NT2/D1 (cell line): Measurements from ENCODE around the gene ATAD2B.
"Not testable (repeated sequence)": the region's sequence is repeated elsewhere in the genome, so short reads cannot be mapped to it uniquely, and the experiment has no call there.

Experiments used
- DNase-seq: peaks from one replicate; pipeline ENCODE4 v3.0.0-alpha.2; 2011; ENCODE audit warnings: low read depth, low spot score
- H3K27me3 ChIP-seq: 2 replicates; pipeline ENCODE4 v1.6.0; 2011; ENCODE audit warnings: mild to moderate bottlenecking; ENCODE audit not compliant: insufficient read length, insufficient read depth
- H3K36me3 ChIP-seq: 2 replicates; pipeline ENCODE4 v1.6.1; 2011; ENCODE audit warnings: mild to moderate bottlenecking, low read length, mixed read lengths; ENCODE audit not compliant: insufficient read depth, insufficient read length
- H3K4me1 ChIP-seq: 2 replicates; pipeline ENCODE4 v1.5.1; 2011; ENCODE audit not compliant: insufficient read depth, insufficient read length
- H3K4me3 ChIP-seq: 2 replicates; pipeline ENCODE4 v1.5.1; 2011; ENCODE audit warnings: low read depth; ENCODE audit not compliant: insufficient read length
- H3K9ac ChIP-seq: 2 replicates; pipeline ENCODE4 v1.6.0; 2011; ENCODE audit warnings: low read depth; ENCODE audit not compliant: insufficient read length
- H3K9me3 ChIP-seq: 2 replicates; pipeline ENCODE4 v1.5.1; 2011; ENCODE audit warnings: mild to moderate bottlenecking, low read length; ENCODE audit not compliant: insufficient read depth
- SUZ12 ChIP-seq: IDR thresholded peaks from 2 replicates; pipeline ENCODE4 v1.6.1; 2011; ENCODE audit not compliant: insufficient read length, insufficient read depth; ENCODE audit errors: extremely low read depth
- YY1 ChIP-seq: IDR thresholded peaks from 2 replicates; pipeline ENCODE4 v1.6.1; 2011; ENCODE audit not compliant: insufficient read length, insufficient read depth
- ZNF274 ChIP-seq: IDR thresholded peaks from 2 replicates; pipeline ENCODE4 v1.6.1; 2011; ENCODE audit warnings: mild to moderate bottlenecking, low read depth, low read length

Gene ATAD2B

DNA sequence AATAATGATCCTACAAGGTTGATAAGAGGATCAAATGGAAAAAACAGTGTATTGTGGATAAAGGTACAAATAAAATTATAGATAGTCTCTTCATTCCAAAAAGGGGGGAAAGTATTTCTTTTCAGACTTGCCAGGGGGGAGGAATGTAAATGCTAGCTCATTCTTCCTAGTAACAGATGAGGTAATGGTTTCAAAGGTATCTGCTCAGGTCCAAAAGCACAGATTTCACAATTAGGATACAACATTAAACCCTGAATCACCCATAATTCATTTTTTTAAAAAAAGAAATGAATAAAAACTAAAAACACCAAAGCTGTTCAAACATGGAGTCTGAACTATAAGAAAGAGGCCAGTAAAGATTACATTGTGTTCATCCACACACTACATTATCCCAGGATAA is 142.0 kb downstream of the ATAD2B start:
- H3K36me3 ChIP-seq, result no peaks in the 10 kb centered on the region
- no peak overlapping the region for H3K4me3 ChIP-seq
- TF ChIP-seq YY1, result no peak
- no peak for TF ChIP-seq SUZ12
- no peak for TF ChIP-seq ZNF274
- H3K9ac ChIP-seq, result no peak overlapping the region
- H3K9me3 ChIP-seq, result no peaks in the 10 kb centered on the region
- no peak for DNase-seq
- H3K4me1 ChIP-seq, result no peaks in the 10 kb centered on the region
- H3K27me3 ChIP-seq, result no peaks in the 10 kb centered on the region

DNA sequence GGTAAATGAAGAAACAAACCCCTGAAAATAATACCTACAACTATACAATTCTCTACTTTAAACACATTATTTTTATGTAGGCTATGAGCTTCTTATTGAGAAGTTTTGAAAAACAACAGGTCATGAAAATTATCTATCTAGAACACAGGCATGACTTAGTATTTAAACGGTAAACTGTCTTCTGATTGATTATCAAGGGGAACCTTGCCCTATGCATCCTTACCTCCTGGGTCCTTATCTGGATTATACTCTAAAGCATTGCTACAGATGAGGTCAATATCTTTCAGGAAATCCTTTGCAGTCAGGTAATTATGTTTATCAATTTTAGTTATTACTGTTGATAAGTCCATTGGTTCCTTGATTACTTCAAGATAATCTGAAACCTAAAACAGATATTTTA is 144.3 kb downstream of the ATAD2B start:
- no peak overlapping the region for H3K4me3 ChIP-seq
- peaks cover 2% of the 10 kb centered on the region for H3K36me3 ChIP-seq
- no peaks in the 10 kb centered on the region for H3K9me3 ChIP-seq
- no peak for TF ChIP-seq ZNF274
- no peak for TF ChIP-seq SUZ12
- TF ChIP-seq YY1, result no peak
- H3K9ac ChIP-seq, result no peak overlapping the region
- no peaks in the 10 kb centered on the region for H3K4me1 ChIP-seq
- DNase-seq, result no peak
- no peaks in the 10 kb centered on the region for H3K27me3 ChIP-seq

DNA sequence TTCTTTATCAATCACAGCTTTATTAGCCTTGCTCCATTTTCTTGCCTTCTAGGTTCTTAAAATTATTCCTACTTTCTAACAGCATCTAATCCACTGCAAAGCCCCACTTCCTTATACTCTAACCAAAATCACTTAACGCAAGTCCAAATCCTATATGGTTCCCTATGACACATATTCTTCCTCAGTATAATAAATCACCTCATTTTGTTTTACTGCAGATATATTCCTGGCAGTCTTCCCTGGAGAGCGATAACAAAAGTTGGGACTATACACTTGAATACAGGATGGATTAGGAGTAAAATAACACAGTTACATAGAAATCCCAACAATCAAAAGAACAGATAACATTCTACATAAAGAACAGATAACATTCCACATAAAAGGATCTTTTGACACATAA is 144.8 kb downstream of the ATAD2B start:
- Histone ChIP-seq H3K4me1 (no peaks in the 10 kb centered on the region), H3K4me3 (no peak overlapping the region), H3K36me3 (peaks cover 2% of the 10 kb centered on the region), H3K9ac (no peak overlapping the region), H3K27me3 (no peaks in the 10 kb centered on the region), H3K9me3 (no peaks in the 10 kb centered on the region)
- no peak for DNase-seq
- TF ChIP-seq ZNF274, result no peak
- TF ChIP-seq SUZ12, result no peak
- TF ChIP-seq YY1, result no peak

DNA sequence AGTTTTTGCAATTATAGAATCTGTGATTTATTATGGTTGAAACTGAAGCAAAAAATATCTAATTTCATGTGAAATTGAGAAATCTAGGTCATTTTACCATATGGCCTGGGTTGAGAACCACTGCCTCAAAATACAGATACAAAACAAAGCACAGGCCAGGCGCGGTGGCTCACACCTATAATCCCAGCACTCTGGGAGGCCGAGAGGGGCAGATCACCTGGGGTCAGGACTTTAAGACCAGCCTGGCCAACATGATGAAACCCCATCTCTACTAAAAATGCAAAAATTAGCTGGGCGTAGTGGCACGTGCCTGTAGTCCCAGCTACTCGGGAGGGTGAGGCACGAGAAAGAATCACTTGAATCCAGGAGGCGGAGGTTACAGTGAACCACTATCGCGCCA is 146.5 kb downstream of the ATAD2B start:
- H3K27me3 ChIP-seq, H3K9ac ChIP-seq, H3K36me3 ChIP-seq, H3K4me1 ChIP-seq, DNase-seq, H3K9me3 ChIP-seq, H3K4me3 ChIP-seq: not testable (repeated sequence)

DNA sequence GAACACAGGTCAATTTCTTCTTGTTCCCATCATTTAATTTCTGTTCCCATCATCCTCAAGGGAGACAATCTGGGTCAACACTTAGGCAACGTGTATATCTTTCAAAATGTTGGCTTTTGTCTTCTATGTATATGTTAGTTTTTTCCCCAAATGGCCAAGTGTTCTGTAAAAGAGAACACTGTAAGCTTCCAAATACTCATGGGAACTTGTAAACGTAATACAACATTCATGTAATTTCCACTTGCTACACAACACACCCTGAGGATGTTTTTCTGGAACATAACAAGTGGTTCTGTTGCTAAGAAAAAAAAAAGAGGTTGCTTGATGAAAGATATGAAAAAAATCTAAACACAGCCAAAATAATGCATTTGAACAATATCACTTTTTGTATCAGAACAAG is 149.1 kb downstream of the ATAD2B start:
- Histone ChIP-seq H3K4me1 (no peaks in the 10 kb centered on the region), H3K9ac (no peak overlapping the region), H3K4me3 (no peak overlapping the region), H3K36me3 (peaks cover 2% of the 10 kb centered on the region), H3K9me3 (no peaks in the 10 kb centered on the region), H3K27me3 (no peaks in the 10 kb centered on the region)
- no peak for TF ChIP-seq SUZ12
- TF ChIP-seq ZNF274, result no peak
- TF ChIP-seq YY1, result no peak
- DNase-seq, result no peak

DNA sequence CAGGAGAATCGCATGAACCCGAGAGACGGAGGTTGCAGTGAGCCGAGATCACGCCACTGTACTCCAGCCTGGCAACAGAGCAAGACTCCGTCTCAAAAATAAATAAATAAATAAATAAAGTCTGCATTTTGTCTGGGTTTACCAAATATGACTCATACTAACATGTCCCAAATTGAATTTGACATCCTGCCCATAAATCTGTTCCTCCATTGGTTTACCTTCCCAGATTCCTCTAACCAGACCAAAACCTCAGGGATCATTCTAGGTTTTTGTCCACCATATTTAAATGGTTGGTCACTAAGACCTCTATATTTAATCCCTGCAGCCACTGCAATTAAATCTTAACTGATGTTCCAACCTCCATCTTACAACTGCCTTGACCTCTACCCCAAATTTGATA is 150.9 kb downstream of the ATAD2B start:
- H3K4me1 ChIP-seq, result no peaks in the 10 kb centered on the region
- H3K9ac ChIP-seq, result no peak overlapping the region
- no peak overlapping the region for H3K4me3 ChIP-seq
- DNase-seq, result no peak
- TF ChIP-seq ZNF274 (no peak), YY1 (no peak), SUZ12 (no peak)
- H3K9me3 ChIP-seq, result no peaks in the 10 kb centered on the region
- H3K27me3 ChIP-seq, result no peaks in the 10 kb centered on the region
- peaks cover 5% of the 10 kb centered on the region for H3K36me3 ChIP-seq

DNA sequence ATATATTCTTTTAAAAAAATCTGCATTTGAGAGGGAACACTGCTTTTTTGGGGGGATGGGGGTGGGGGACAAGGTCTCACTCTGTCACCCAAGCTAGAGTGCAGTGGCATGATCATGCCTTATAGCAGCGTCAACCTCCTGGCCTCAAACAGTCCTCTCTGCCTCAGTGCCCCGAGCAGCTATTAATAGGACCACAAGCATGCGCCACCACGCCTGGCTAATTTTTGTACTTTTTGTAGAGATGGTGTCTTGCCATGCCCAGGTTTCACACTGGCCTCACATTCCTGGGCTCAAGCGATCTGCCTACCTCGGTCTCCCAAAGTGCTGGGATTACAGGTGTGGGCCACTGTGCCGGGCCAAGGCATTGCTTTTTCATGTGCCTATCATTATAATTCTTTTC is 154.2 kb downstream of the ATAD2B start:
- no peak overlapping the region for H3K4me3 ChIP-seq
- TF ChIP-seq ZNF274 (no peak), SUZ12 (no peak), YY1 (no peak)
- no peak overlapping the region for H3K9ac ChIP-seq
- peaks cover 6% of the 10 kb centered on the region for H3K36me3 ChIP-seq
- H3K4me1 ChIP-seq, result no peaks in the 10 kb centered on the region
- no peaks in the 10 kb centered on the region for H3K27me3 ChIP-seq
- no peak for DNase-seq
- H3K9me3 ChIP-seq, result no peaks in the 10 kb centered on the region

DNA sequence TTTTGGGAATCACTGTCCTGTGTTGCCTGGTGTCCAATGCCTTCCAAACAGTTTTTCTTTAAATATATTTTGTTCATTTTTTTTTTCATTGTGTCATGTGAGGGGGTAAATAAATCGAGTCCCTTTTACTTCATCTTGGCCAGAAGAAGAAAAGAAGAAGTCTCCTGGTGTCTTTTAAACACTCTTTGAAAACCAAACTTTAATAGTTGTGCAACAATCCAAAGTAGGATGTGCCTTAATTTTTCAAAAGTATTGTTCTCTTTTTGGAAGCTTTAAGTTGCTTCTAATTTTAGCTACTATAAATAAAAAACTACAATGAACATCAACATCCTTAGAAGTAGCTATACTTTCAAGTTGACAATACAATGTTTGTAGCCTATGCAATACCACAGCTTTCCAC is 154.9 kb downstream of the ATAD2B start:
- TF ChIP-seq YY1, result no peak
- no peak for TF ChIP-seq SUZ12
- TF ChIP-seq ZNF274, result no peak
- no peak overlapping the region for H3K4me3 ChIP-seq
- no peak for DNase-seq
- no peaks in the 10 kb centered on the region for H3K9me3 ChIP-seq
- H3K4me1 ChIP-seq, result no peaks in the 10 kb centered on the region
- H3K27me3 ChIP-seq, result no peaks in the 10 kb centered on the region
- peaks cover 5% of the 10 kb centered on the region for H3K36me3 ChIP-seq
- H3K9ac ChIP-seq, result no peak overlapping the region
